Skeletal muscle satellite cell (primary cell): ENCODE data around the gene HAS3.

Source experiments
- H3K27me3 ChIP-seq: 2 replicates; pipeline ENCODE4 v1.7.0; 2013; ENCODE audit warnings: low read length; ENCODE audit not compliant: control insufficient read depth, insufficient read depth
- H3K36me3 ChIP-seq: 2 replicates; pipeline ENCODE4 v1.7.0; 2013; ENCODE audit warnings: mild to moderate bottlenecking, control low read depth, low read length; ENCODE audit not compliant: insufficient read depth
- H3K4me1 ChIP-seq: 2 replicates; pipeline ENCODE4 v1.7.0; 2013; ENCODE audit warnings: low read length; ENCODE audit not compliant: control insufficient read depth, insufficient read depth
- H3K4me2 ChIP-seq: 2 replicates; pipeline ENCODE4 v1.7.0; 2013; ENCODE audit warnings: mild to moderate bottlenecking, low read length
- H3K4me3 ChIP-seq: 2 replicates; pipeline ENCODE4 v1.7.0; 2013; ENCODE audit warnings: low read length
- H3K9ac ChIP-seq: 2 replicates; pipeline ENCODE4 v1.7.0; 2013; ENCODE audit warnings: mild to moderate bottlenecking, low read depth, low read length, moderate library complexity
- H3K9me3 ChIP-seq: replicated peaks from 2 replicates; pipeline ENCODE4 v1.7.0; 2013; ENCODE audit warnings: mild to moderate bottlenecking, control low read depth, low read length

Gene HAS3

GRCh38 chr16:69111876-69112230, 6.4 kb downstream of the HAS3 start:
- Histone ChIP-seq H3K9me3 (no peaks in the 10 kb centered on the region), H3K9ac (no peak overlapping the region), H3K4me3 (no peak overlapping the region), H3K27me3 (peaks cover 18% of the 10 kb centered on the region), H3K4me2 (no peak overlapping the region), H3K4me1 (peaks cover 10% of the 10 kb centered on the region), H3K36me3 (peaks cover 25% of the 10 kb centered on the region)

GRCh38 chr16:69112285-69113129, 7.1 kb downstream of the HAS3 start:
- Histone ChIP-seq H3K27me3 (peaks cover 12% of the 10 kb centered on the region), H3K4me1 (peaks cover 4% of the 10 kb centered on the region), H3K9ac (no peak overlapping the region), H3K36me3 (peaks cover 25% of the 10 kb centered on the region), H3K9me3 (no peaks in the 10 kb centered on the region), H3K4me3 (no peak overlapping the region), H3K4me2 (no peak overlapping the region)

- Histone ChIP-seq H3K9me3 (no peaks in the 10 kb centered on the region), H3K4me1 (no peaks in the 10 kb centered on the region), H3K9ac (no peak overlapping the region), H3K36me3 (peaks cover 25% of the 10 kb centered on the region), H3K27me3 (peaks cover 5% of the 10 kb centered on the region), H3K4me3 (no peak overlapping the region), H3K4me2 (no peak overlapping the region)
These were observed 7.8 kb downstream of the HAS3 start for GRCh38 chr16:69113216-69113615.

- no peak overlapping the region for H3K4me2 ChIP-seq
- peaks cover 35% of the 10 kb centered on the region for H3K36me3 ChIP-seq
These were observed 9.0 kb downstream of the HAS3 start for GRCh38 chr16:69114346-69114975.

GRCh38 chr16:69114976-69115355, 9.5 kb downstream of the HAS3 start:
- H3K9me3 ChIP-seq = no peaks in the 10 kb centered on the region
- H3K4me3 ChIP-seq = no peak overlapping the region
- H3K27me3 ChIP-seq = no peaks in the 10 kb centered on the region
- H3K4me1 ChIP-seq = no peaks in the 10 kb centered on the region
- peaks cover 38% of the 10 kb centered on the region for H3K36me3 ChIP-seq
- no peak overlapping the region for H3K9ac ChIP-seq
- H3K4me2 ChIP-seq = no peak overlapping the region

More at GRCh38 chr16:69114346-69114975, 9.0 kb downstream of the HAS3 start:
- no peak overlapping the region for H3K4me3 ChIP-seq
- H3K9ac ChIP-seq = no peak overlapping the region
- no peaks in the 10 kb centered on the region for H3K4me1 ChIP-seq
- H3K27me3 ChIP-seq = no peaks in the 10 kb centered on the region
- no peaks in the 10 kb centered on the region for H3K9me3 ChIP-seq

GRCh38 chr16:69115361-69115760, 9.9 kb downstream of the HAS3 start:
- no peaks in the 10 kb centered on the region for H3K27me3 ChIP-seq
- no peaks in the 10 kb centered on the region for H3K4me1 ChIP-seq
- no peaks in the 10 kb centered on the region for H3K9me3 ChIP-seq
- H3K9ac ChIP-seq = no peak overlapping the region
- no peak overlapping the region for H3K4me2 ChIP-seq
- H3K4me3 ChIP-seq = no peak overlapping the region
- H3K36me3 ChIP-seq = peaks cover 42% of the 10 kb centered on the region

GRCh38 chr16:69115837-69116236, 10.4 kb downstream of the HAS3 start:
- Histone ChIP-seq H3K9ac (no peak overlapping the region), H3K4me3 (no peak overlapping the region), H3K9me3 (no peaks in the 10 kb centered on the region), H3K4me2 (no peak overlapping the region), H3K27me3 (no peaks in the 10 kb centered on the region), H3K36me3 (peaks cover 43% of the 10 kb centered on the region), H3K4me1 (no peaks in the 10 kb centered on the region)

GRCh38 chr16:69116256-69116875, 10.9 kb downstream of the HAS3 start:
- Histone ChIP-seq H3K9ac (no peak overlapping the region), H3K4me2 (no peak overlapping the region), H3K9me3 (no peaks in the 10 kb centered on the region), H3K27me3 (no peaks in the 10 kb centered on the region), H3K36me3 (peaks cover 48% of the 10 kb centered on the region), H3K4me3 (no peak overlapping the region), H3K4me1 (no peaks in the 10 kb centered on the region)

- H3K36me3 ChIP-seq = peaks cover 48% of the 10 kb centered on the region
These were observed 11.5 kb downstream of the HAS3 start for GRCh38 chr16:69116906-69117305.

GRCh38 chr16:69118468-69118867, 13.0 kb downstream of the HAS3 start:
- Histone ChIP-seq H3K36me3 (peaks cover 48% of the 10 kb centered on the region), H3K27me3 (no peaks in the 10 kb centered on the region), H3K9ac (no peak overlapping the region), H3K4me2 (no peak overlapping the region), H3K9me3 (no peaks in the 10 kb centered on the region), H3K4me3 (no peak overlapping the region), H3K4me1 (no peaks in the 10 kb centered on the region)

More at GRCh38 chr16:69116906-69117305, 11.5 kb downstream of the HAS3 start:
- Histone ChIP-seq H3K9ac (no peak overlapping the region), H3K4me2 (no peak overlapping the region), H3K4me1 (no peaks in the 10 kb centered on the region), H3K27me3 (no peaks in the 10 kb centered on the region), H3K9me3 (no peaks in the 10 kb centered on the region), H3K4me3 (no peak overlapping the region)

- Histone ChIP-seq H3K4me1 (no peaks in the 10 kb centered on the region), H3K27me3 (no peaks in the 10 kb centered on the region), H3K4me3 (no peak overlapping the region), H3K9ac (no peak overlapping the region), H3K4me2 (no peak overlapping the region), H3K36me3 (peaks cover 46% of the 10 kb centered on the region), H3K9me3 (no peaks in the 10 kb centered on the region)
These were observed 13.5 kb downstream of the HAS3 start for GRCh38 chr16:69118994-69119393.
